Body of pancreas (tissue), 4 donors: ENCODE measurements around the gene PLA2G2F. TPM values are rescaled to one million over a fixed set of nuclear protein-coding genes. Genes with fewer than 3 reads are reported as not detected.
A peak's percentile ranks its signal among the peaks of the same experiment; 100 is the strongest.

Experiments
- ATAC-seq: fragments of 150-250 bp; one replicate; pipeline ENCODE4 v1.9.1; 2016
- DNase-seq, 4 donors: peaks; one replicate each; pipeline ENCODE4 v3.0.0-alpha.2; 2019
- H3K27ac ChIP-seq, 4 donors: fragments of 200-600 bp; sonication (generic); 1 replicate in 3 of 4; 2 replicates in 1 of 4; pipeline versions ENCODE4 v1.5.1 to v1.6.1; 2016 to 2019; ENCODE audit warnings: mild to moderate bottlenecking in 1 of 4, mixed read lengths in 1 of 4, moderate library complexity in 1 of 4
- H3K27me3 ChIP-seq, 2 donors: fragments of 200-600 bp; sonication (generic); one replicate each; pipeline ENCODE4 v1.6.0; 2016; ENCODE audit warnings: mild to moderate bottlenecking in 1 of 2
- H3K36me3 ChIP-seq, 2 donors: fragments of 200-600 bp; sonication (generic); replicated peaks in 1 of 2; 2 replicates each; pipeline ENCODE4 v1.5.1; 2016; ENCODE audit warnings: low read depth in 2 of 2; ENCODE audit not compliant: insufficient read depth in 1 of 2
- H3K4me1 ChIP-seq: fragments of 200-600 bp; sonication (generic); one replicate; pipeline ENCODE4 v1.6.0; 2016
- H3K4me3 ChIP-seq, 2 donors: fragments of 200-600 bp; sonication (generic); 1 replicate in 1 of 2; 2 replicates in 1 of 2; pipeline ENCODE4 v1.5.1; 2016 to 2019
- H3K9me3 ChIP-seq, 3 donors: fragments of 200-600 bp; sonication (generic); 1 replicate in 2 of 3; 2 replicates in 1 of 3; pipeline ENCODE4 v1.5.1; 2016
- CTCF ChIP-seq, 7 experiments: fragments of 450-650 bp in 4 of 7; fragments of 200-600 bp in 3 of 7; sonication (generic) in 3 of 7; IDR thresholded peaks; one replicate each; pipeline ENCODE4 v1.5.1; 2016 to 2019; ENCODE audit warnings: antibody characterized with exemption in 7 of 7
- POLR2A ChIP-seq, 3 donors: fragments of 450-650 bp; IDR thresholded peaks; one replicate each; pipeline ENCODE4 v1.6.1; 2016; ENCODE audit warnings: antibody characterized with exemption in 3 of 3, mild to moderate bottlenecking in 2 of 3
- WGBS, 2 donors: methylation state at CpG; one replicate each; pipeline ENCODE4 v1.1.5; 2017; 5-methylcytosine and 5-hydroxymethylcytosine counted together
- intact Hi-C: fragments of 100-400 bp; cut with DNase I; formaldehyde crosslinking; loops from one replicate; pipeline ENCODE4 v1.15.1; 2023
- total RNA-seq, 2 donors: library from RNA; depleted of rRNA; stranded (reverse); fragments of >200 nt; gene quantifications; one replicate each; pipeline ENCODE4 v1.1.0, GENCODE V29; 2016

PLA2G2F gene
- total RNA-seq, 2 donors from 2014 or later, result not detected

- Histone ChIP-seq H3K27me3 (no peaks in the 10 kb centered on the region), H3K9me3 (no peaks in the 10 kb centered on the region), H3K4me3 (no peak within 1 kb of the TSS), H3K27ac (no peak within 1 kb of the TSS), H3K36me3 (no peaks in the 10 kb centered on the region), H3K4me1 (peaks cover 11% of the 10 kb centered on the region)
- intact Hi-C loops, result no loop called here
- TF ChIP-seq POLR2A (IDR thresholded peaks at IDR 0.05) (no peak), CTCF (IDR thresholded peaks at IDR 0.05) (no peak)
- 2% methylated on average over 9 to 51 of the region's 52 CpGs for WGBS, 2 donors
- ATAC-seq (peak; percentile 62), DNase-seq (peak; percentile 32 to 60 (median 50))
Observed at GRCh38 chr1:20185834-20186782, 47.0 kb downstream of the PLA2G2F start, which contains the start of the genes PLA2G2C and UBXN10. PLA2G2C (minus strand) TSS chr1:20186518; CDS start chr1:20177363, 9,155 bp downstream. UBXN10 (plus strand) TSS chr1:20186096; CDS start chr1:20190562, 4,466 bp downstream.

- H3K27me3 ChIP-seq, result no peaks in the 10 kb centered on the region
- WGBS, 2 donors, result 41 to 54% methylated on average over 7 of the region's 7 CpGs
- no peak for ATAC-seq
- no peak overlapping the region for H3K4me3 ChIP-seq
- intact Hi-C loops, result no loop called here
- no peaks in the 10 kb centered on the region for H3K36me3 ChIP-seq
- peaks cover 11% of the 10 kb centered on the region for H3K4me1 ChIP-seq
- H3K27ac ChIP-seq, result no peak overlapping the region
- no peaks in the 10 kb centered on the region for H3K9me3 ChIP-seq
- no peak for TF ChIP-seq POLR2A (IDR thresholded peaks at IDR 0.05)
- no peak for TF ChIP-seq CTCF (IDR thresholded peaks at IDR 0.05)
- DNase-seq, result peak in 2 of 4 donors; percentile 39 to 45
Observed at GRCh38 chr1:20187103-20187812, 48.1 kb downstream of the PLA2G2F start.

GRCh38 chr1:20187813-20188454 lies 48.8 kb downstream of the PLA2G2F start:
- DNase-seq (no peak), ATAC-seq (no peak)
- Histone ChIP-seq H3K27me3 (no peaks in the 10 kb centered on the region), H3K4me1 (peaks cover 11% of the 10 kb centered on the region), H3K27ac (no peak overlapping the region), H3K36me3 (no peaks in the 10 kb centered on the region), H3K9me3 (no peaks in the 10 kb centered on the region), H3K4me3 (no peak overlapping the region)
- intact Hi-C loops, result no loop called here
- TF ChIP-seq POLR2A (IDR thresholded peaks at IDR 0.05), result no peak
- no peak for TF ChIP-seq CTCF (IDR thresholded peaks at IDR 0.05)
- 43 to 48% methylated on average over 4 of the region's 4 CpGs for WGBS, 2 donors

- Histone ChIP-seq H3K9me3 (no peaks in the 10 kb centered on the region), H3K27ac (no peak overlapping the region), H3K4me1 (peaks cover 11% of the 10 kb centered on the region), H3K4me3 (no peak overlapping the region), H3K36me3 (no peaks in the 10 kb centered on the region), H3K27me3 (no peaks in the 10 kb centered on the region)
- ATAC-seq (no peak), DNase-seq (no peak)
- intact Hi-C loops, result no loop called here
- 40% methylated on average over 4 of the region's 4 CpGs for WGBS, 2 donors
- TF ChIP-seq CTCF (IDR thresholded peaks at IDR 0.05) (no peak), POLR2A (IDR thresholded peaks at IDR 0.05) (no peak)
Observed at GRCh38 chr1:20188455-20188817, 49.3 kb downstream of the PLA2G2F start.
